Right lobe of liver (tissue), 4 donors: Measurements from ENCODE around the gene TTC9B.

Source experiments
- CTCF ChIP-seq, 4 donors: fragments of 200-600 bp in 3 of 4; fragments of 450-650 bp in 1 of 4; IDR thresholded peaks; one replicate each; pipeline versions ENCODE4 v1.5.1 to v1.8.0; 2016 to 2022; ENCODE audit warnings: antibody characterized with exemption in 4 of 4, mild to moderate bottlenecking in 2 of 4
- POLR2A ChIP-seq: fragments of 450-650 bp; IDR thresholded peaks from one replicate; pipeline ENCODE4 v1.6.1; 2017; ENCODE audit warnings: antibody characterized with exemption, mild to moderate bottlenecking
- donor health status: DM: no; HTN: no; CAD: no.
- donor health status: DM: no; HTN: no; CAD: no.
- donor health status: DM: no; HTN: yes; CAD: no.

DNA sequence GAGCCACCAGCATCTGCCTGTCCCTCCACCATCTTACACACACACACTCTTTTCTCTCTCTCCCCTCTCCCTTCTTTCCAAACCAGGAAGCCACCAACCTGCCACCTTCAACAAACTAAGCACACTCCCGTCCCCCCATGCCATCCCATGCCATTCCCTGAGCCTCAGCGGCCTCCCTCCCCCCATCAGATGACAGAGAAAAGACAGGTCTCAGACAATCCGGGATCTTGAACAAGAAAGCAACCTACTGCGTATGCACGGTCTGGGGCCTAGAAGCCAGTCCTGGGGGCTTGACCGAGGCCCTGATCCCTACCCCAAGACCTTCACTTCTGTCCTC lies 47.5 kb upstream of the TTC9B start:
- TF ChIP-seq CTCF (IDR thresholded peaks at IDR 0.05) (no peak), POLR2A (no peak)
